ENCODE data around the gene BCL2L12. TPM values are rescaled to one million over a fixed set of nuclear protein-coding genes. Genes with fewer than 3 reads are reported as not detected.
A peak's percentile ranks its signal among the peaks of the same experiment; 100 is the strongest.

BCL2L12 gene
- total and polyA plus RNA-seq, 3 experiments from 2014 or later, result 18.9 to 70.9 (median 68.2) TPM

GRCh38 chr19:49689133-49690078, 23.7 kb downstream of the BCL2L12 start, which contains the start of gene ADM5:
ADM5 (plus strand) TSS chr19:49689594; CDS start chr19:49689838, 244 bp downstream.
- H3K36me3 ChIP-seq (ENCODE audit: insufficient read depth, low read length), result peaks cover 7% of the 10 kb centered on the region
- peak in 1 of 5 donors; percentile 15 for DNase-seq
- Mint-ChIP-seq H3K4me3 (peak within 1 kb of the TSS; percentile 80 to 87 (median 84)), H3K9me3 (no peaks in the 10 kb centered on the region), H3K27ac (peak within 1 kb of the TSS in 5 of 8 donors; percentile 6 to 58 (median 50)), H3K27me3 (peaks cover 19 to 21% of the 10 kb centered on the region in 2 donors), H3K4me1 (peaks cover 14 to 31% (median 14%) of the 10 kb centered on the region in 3 donors), H3K36me3 (peaks cover 3 to 35% (median 4%) of the 10 kb centered on the region in 3 donors)
- ChIA-PET POLR2A (no interaction called here), CTCF (interaction anchor here (1.4 kb wide), 1 partner anchor 8 kb away, joined by 3 read pairs; no protein-coding TSS in a partner anchor)
- H3K4me3 ChIP-seq (ENCODE audit: low read length), result peak within 1 kb of the TSS; percentile 47
- peaks cover 17% of the 10 kb centered on the region for H3K4me1 ChIP-seq (ENCODE audit: insufficient read depth, low read length)
- H3K27ac ChIP-seq (ENCODE audit: low read depth, low read length), result no peak within 1 kb of the TSS
- no peaks in the 10 kb centered on the region for H3K9me3 ChIP-seq (ENCODE audit: low read length)
- H3K27me3 ChIP-seq (ENCODE audit: insufficient read depth, low read length, poor library complexity, severe bottlenecking), result no peaks in the 10 kb centered on the region

GRCh38 chr19:49690079-49690655, 24.4 kb downstream of the BCL2L12 start:
- Mint-ChIP-seq H3K4me3 (peak overlapping the region; percentile 80 to 87 (median 84)), H3K4me1 (peaks cover 14 to 31% (median 14%) of the 10 kb centered on the region in 3 donors), H3K27me3 (peaks cover 21 to 24% of the 10 kb centered on the region in 2 donors), H3K36me3 (peaks cover 3 to 29% (median 4%) of the 10 kb centered on the region in 3 donors), H3K27ac (peak overlapping the region in 4 of 8 donors; percentile 6 to 58 (median 43)), H3K9me3 (no peaks in the 10 kb centered on the region)
- no peak overlapping the region for H3K27ac ChIP-seq (ENCODE audit: low read depth, low read length)
- ChIA-PET POLR2A (no interaction called here), CTCF (interaction anchor here (1.4 kb wide), 1 partner anchor 9 kb away, joined by 3 read pairs; no protein-coding TSS in a partner anchor)
- peaks cover 17% of the 10 kb centered on the region for H3K4me1 ChIP-seq (ENCODE audit: insufficient read depth, low read length)
- H3K36me3 ChIP-seq (ENCODE audit: insufficient read depth, low read length), result peaks cover 6% of the 10 kb centered on the region
- H3K4me3 ChIP-seq (ENCODE audit: low read length), result peak overlapping the region; percentile 47
- no peak for DNase-seq
- H3K9me3 ChIP-seq (ENCODE audit: low read length), result no peaks in the 10 kb centered on the region
- H3K27me3 ChIP-seq (ENCODE audit: insufficient read depth, low read length, poor library complexity, severe bottlenecking), result no peaks in the 10 kb centered on the region

GRCh38 chr19:49690656-49691242, 25.0 kb downstream of the BCL2L12 start, which contains the start of gene CPT1C:
CPT1C (plus strand) TSS chr19:49691116; CDS start chr19:49692253, 1,137 bp downstream.
- Histone ChIP-seq H3K36me3 (ENCODE audit: insufficient read depth, low read length) (peaks cover under 1% of the 10 kb centered on the region), H3K9me3 (ENCODE audit: low read length) (no peaks in the 10 kb centered on the region), H3K4me1 (ENCODE audit: insufficient read depth, low read length) (peaks cover 17% of the 10 kb centered on the region), H3K27me3 (ENCODE audit: insufficient read depth, low read length, poor library complexity, severe bottlenecking) (no peaks in the 10 kb centered on the region), H3K27ac (ENCODE audit: low read depth, low read length) (no peak within 1 kb of the TSS), H3K4me3 (ENCODE audit: low read length) (peak within 1 kb of the TSS; percentile 47)
- Mint-ChIP-seq H3K9me3 (no peaks in the 10 kb centered on the region), H3K27me3 (peaks cover 21 to 24% of the 10 kb centered on the region in 2 donors), H3K4me3 (peak within 1 kb of the TSS; percentile 80 to 87 (median 84)), H3K4me1 (peaks cover 14 to 31% (median 14%) of the 10 kb centered on the region in 3 donors), H3K27ac (peak within 1 kb of the TSS in 7 of 8 donors; percentile 6 to 86 (median 54)), H3K36me3 (peaks cover 2 to 23% (median 3%) of the 10 kb centered on the region in 3 donors)
- POLR2A ChIA-PET, result no interaction called here
- CTCF ChIA-PET, result interaction anchor here (1.4 to 1.7 kb wide), 2 partner anchors 10 kb away, joined by 3 to 5 read pairs; no protein-coding TSS in a partner anchor
- DNase-seq, result peak; percentile 16 to 64 (median 39)

DNA sequence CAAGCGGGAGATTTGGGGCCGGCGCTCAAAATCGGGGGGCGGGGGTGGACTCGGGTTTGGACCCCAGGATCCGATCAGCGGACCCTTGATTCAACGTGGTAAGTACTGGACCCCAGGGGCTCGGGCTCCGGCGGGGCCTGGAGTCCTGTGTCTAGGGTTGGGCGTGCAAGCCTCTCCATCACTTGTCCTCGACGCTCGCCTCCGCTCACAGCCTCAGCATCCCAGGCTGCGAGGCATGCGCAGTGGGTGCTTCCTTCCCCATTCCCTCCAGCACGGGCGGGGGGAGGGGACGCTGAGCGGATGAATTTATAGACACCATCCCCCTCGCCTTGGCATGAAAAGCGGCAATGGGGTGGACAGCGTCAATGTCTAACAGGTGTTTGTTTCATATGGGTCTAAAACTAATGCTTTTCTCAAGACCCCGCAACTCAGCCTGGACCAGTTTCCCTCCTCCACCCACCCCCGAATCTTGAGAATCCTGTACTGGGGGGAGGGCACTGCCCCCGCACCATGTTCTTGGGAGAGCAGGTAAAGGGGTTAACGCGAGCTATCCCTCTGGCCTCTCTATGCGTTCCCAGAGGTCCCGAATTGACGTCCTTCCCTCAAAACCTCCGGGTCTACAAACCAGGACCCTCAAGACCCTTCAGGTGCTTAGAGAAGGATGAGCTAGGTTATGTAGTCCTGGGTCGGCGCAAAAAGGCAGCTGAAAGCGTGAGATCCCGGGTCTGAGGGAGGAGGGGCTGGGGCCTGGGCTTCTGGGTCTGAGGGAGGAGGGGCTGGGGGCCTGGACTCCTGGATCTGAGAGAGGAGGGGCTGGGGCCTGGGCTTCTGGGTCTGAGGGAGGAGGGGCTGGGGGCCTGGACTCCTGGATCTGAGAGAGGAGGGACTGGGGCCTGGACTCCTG, 25.8 kb downstream of the BCL2L12 start:
- Histone ChIP-seq H3K4me1 (ENCODE audit: insufficient read depth, low read length) (peaks cover 17% of the 10 kb centered on the region), H3K4me3 (ENCODE audit: low read length) (peak overlapping the region; percentile 47), H3K36me3 (ENCODE audit: insufficient read depth, low read length) (no peaks in the 10 kb centered on the region), H3K27ac (ENCODE audit: low read depth, low read length) (no peak overlapping the region), H3K27me3 (ENCODE audit: insufficient read depth, low read length, poor library complexity, severe bottlenecking) (no peaks in the 10 kb centered on the region), H3K9me3 (ENCODE audit: low read length) (no peaks in the 10 kb centered on the region)
- Mint-ChIP-seq H3K27me3 (peaks cover 21 to 24% of the 10 kb centered on the region in 2 donors), H3K4me3 (peak overlapping the region; percentile 80 to 87 (median 84)), H3K9me3 (no peaks in the 10 kb centered on the region), H3K27ac (peak overlapping the region in 4 of 8 donors; percentile 6 to 86 (median 50)), H3K4me1 (peaks cover 14 to 31% (median 14%) of the 10 kb centered on the region in 3 donors), H3K36me3 (peaks cover 2 to 18% (median 3%) of the 10 kb centered on the region in 3 donors)
- ChIA-PET POLR2A (no interaction called here), CTCF (interaction anchor here (1.7 kb wide), 1 partner anchor 11 kb away, joined by 5 read pairs; no protein-coding TSS in a partner anchor)
- DNase-seq, result peak in 1 of 5 donors; percentile 14

GRCh38 chr19:49692147-49692506, 26.4 kb downstream of the BCL2L12 start:
- Histone ChIP-seq H3K4me3 (ENCODE audit: low read length) (no peak overlapping the region), H3K27ac (ENCODE audit: low read depth, low read length) (no peak overlapping the region), H3K9me3 (ENCODE audit: low read length) (no peaks in the 10 kb centered on the region), H3K27me3 (ENCODE audit: insufficient read depth, low read length, poor library complexity, severe bottlenecking) (no peaks in the 10 kb centered on the region), H3K36me3 (ENCODE audit: insufficient read depth, low read length) (no peaks in the 10 kb centered on the region), H3K4me1 (ENCODE audit: insufficient read depth, low read length) (peaks cover 17% of the 10 kb centered on the region)
- CTCF ChIA-PET, result interaction anchor here (1.7 kb wide), 1 partner anchor 12 kb away, joined by 5 read pairs; no protein-coding TSS in a partner anchor
- H3K4me1 Mint-ChIP-seq, result peaks cover 14 to 31% (median 14%) of the 10 kb centered on the region in 3 donors
- H3K9me3 Mint-ChIP-seq, result no peaks in the 10 kb centered on the region
- H3K27ac Mint-ChIP-seq, result peak overlapping the region in 1 of 8 donors; percentile 33
- peaks cover 2 to 14% (median 3%) of the 10 kb centered on the region in 3 donors for H3K36me3 Mint-ChIP-seq
- H3K27me3 Mint-ChIP-seq, result peaks cover 21 to 24% of the 10 kb centered on the region in 2 donors
- DNase-seq, result no peak
- peak overlapping the region in 2 of 7 donors; percentile 26 to 41 for H3K4me3 Mint-ChIP-seq
- POLR2A ChIA-PET, result no interaction called here

GRCh38 chr19:49696115-49696514, 30.4 kb downstream of the BCL2L12 start:
- H3K27ac ChIP-seq (ENCODE audit: low read depth, low read length), result no peak overlapping the region
- Mint-ChIP-seq H3K27me3 (peaks cover 8 to 15% of the 10 kb centered on the region in 2 donors), H3K9me3 (no peaks in the 10 kb centered on the region), H3K4me1 (peaks cover 4 to 10% (median 5%) of the 10 kb centered on the region in 3 donors), H3K27ac (no peak overlapping the region), H3K36me3 (peaks cover 0 to 2% (median 0%) of the 10 kb centered on the region in 3 donors), H3K4me3 (no peak overlapping the region)
- DNase-seq, result no peak
- H3K27me3 ChIP-seq (ENCODE audit: insufficient read depth, low read length, poor library complexity, severe bottlenecking), result no peaks in the 10 kb centered on the region
- no peak overlapping the region for H3K4me3 ChIP-seq (ENCODE audit: low read length)
- ChIA-PET CTCF (interaction anchor here (0.9 kb wide), 1 partner anchor 12 kb away, joined by 3 read pairs; no protein-coding TSS in a partner anchor), POLR2A (no interaction called here)
- no peaks in the 10 kb centered on the region for H3K36me3 ChIP-seq (ENCODE audit: insufficient read depth, low read length)
- no peaks in the 10 kb centered on the region for H3K9me3 ChIP-seq (ENCODE audit: low read length)
- H3K4me1 ChIP-seq (ENCODE audit: insufficient read depth, low read length), result peaks cover 5% of the 10 kb centered on the region

DNA sequence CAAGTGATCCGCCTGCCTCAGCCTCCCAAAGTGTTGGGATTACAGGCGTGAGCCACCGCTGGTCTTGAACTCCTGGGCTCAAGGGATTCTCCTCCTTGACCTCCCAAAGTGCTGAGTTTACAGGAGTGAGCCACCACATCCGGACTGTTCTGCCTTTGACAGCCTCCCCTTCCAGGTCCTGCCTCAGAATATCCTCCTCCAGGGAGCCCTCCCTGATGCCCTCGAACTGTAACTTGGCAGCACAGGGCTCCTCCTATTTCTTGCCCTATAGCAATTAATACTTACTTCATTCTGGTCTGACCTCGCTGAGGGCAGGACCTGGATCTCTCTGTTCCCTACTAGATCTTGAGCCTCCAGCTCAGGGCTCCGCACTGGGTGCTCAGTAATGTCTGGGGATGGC, 31.1 kb downstream of the BCL2L12 start:
- H3K4me3 Mint-ChIP-seq, result no peak overlapping the region
- no peak overlapping the region for H3K27ac Mint-ChIP-seq
- no peak overlapping the region for H3K4me3 ChIP-seq (ENCODE audit: low read length)
- no peaks in the 10 kb centered on the region for H3K9me3 ChIP-seq (ENCODE audit: low read length)
- no peaks in the 10 kb centered on the region for H3K4me1 ChIP-seq (ENCODE audit: insufficient read depth, low read length)
- no peak for DNase-seq
- peaks cover 0 to 4% (median 2%) of the 10 kb centered on the region in 3 donors for H3K4me1 Mint-ChIP-seq
- ChIA-PET POLR2A (no interaction called here), CTCF (no interaction called here)
- H3K9me3 Mint-ChIP-seq, result no peaks in the 10 kb centered on the region
- H3K27me3 ChIP-seq (ENCODE audit: insufficient read depth, low read length, poor library complexity, severe bottlenecking), result no peaks in the 10 kb centered on the region
- no peak overlapping the region for H3K27ac ChIP-seq (ENCODE audit: low read depth, low read length)
- no peaks in the 10 kb centered on the region for H3K36me3 ChIP-seq (ENCODE audit: insufficient read depth, low read length)
- H3K27me3 Mint-ChIP-seq, result peaks cover 8 to 9% of the 10 kb centered on the region in 2 donors
- H3K36me3 Mint-ChIP-seq, result peaks cover 0 to 2% (median 0%) of the 10 kb centered on the region in 3 donors
